WTC11 (cell line): ENCODE measurements around the gene BICC1. TPM values are rescaled to one million over a fixed set of nuclear protein-coding genes. Genes with fewer than 3 reads are reported as not detected.

Experiments used
- ATAC-seq: fragments of 200-7000 bp; cut with Tn5 transposase; 2 replicates; pipeline ENCODE4 v1.10.0; 2021; ENCODE audit warnings: mild to moderate bottlenecking, moderate library complexity
- CTCF ChIA-PET: fragments of 300-600 bp; sonication (Branson Sonifier 250); formaldehyde crosslinking; loops from one replicate; lab custom pipeline; 2021; ENCODE audit warnings: antibody characterized with exemption; lab: Charles Lee
- POLR2A ChIA-PET: fragments of 350-600 bp; sonication (Branson Sonifier 250); formaldehyde crosslinking; loops from one replicate; lab custom pipeline; 2021; ENCODE audit warnings: antibody characterized with exemption; lab: Charles Lee
- DNase-seq: peaks from one replicate; pipeline ENCODE4 v3.0.0; 2021; ENCODE audit warnings: low spot score
- H3K27ac Mint-ChIP-seq: 2 replicates; pipeline ENCODE4 v1.8.0; 2021; ENCODE audit warnings: mixed read lengths
- H3K27me3 Mint-ChIP-seq: 2 replicates; pipeline ENCODE4 v1.8.0; 2021; ENCODE audit warnings: low read depth, mild to moderate bottlenecking, moderate library complexity, mixed read lengths
- H3K36me3 Mint-ChIP-seq: 2 replicates; pipeline ENCODE4 v1.8.0; 2021; ENCODE audit warnings: mixed read lengths
- H3K4me1 Mint-ChIP-seq: 2 replicates; pipeline ENCODE4 v1.8.0; 2022; ENCODE audit warnings: mixed read lengths
- H3K4me3 Mint-ChIP-seq: 2 replicates; pipeline ENCODE4 v1.8.0; 2021; ENCODE audit warnings: mild to moderate bottlenecking, moderate library complexity, mixed read lengths
- H3K9me3 Mint-ChIP-seq: 2 replicates; pipeline ENCODE4 v1.8.0; 2021; ENCODE audit warnings: mixed read lengths
- CREM ChIP-seq: sonication (generic); formaldehyde crosslinking; IDR thresholded peaks from 2 replicates; pipeline ENCODE4 v1.8.1; 2022; ENCODE audit warnings: mild to moderate bottlenecking, missing genetic modification reagents, moderate library complexity
- E2F1 ChIP-seq: sonication (generic); formaldehyde crosslinking; IDR thresholded peaks from 2 replicates; pipeline ENCODE4 v1.8.0; 2022; ENCODE audit warnings: mild to moderate bottlenecking, missing genetic modification reagents
- EMX1 ChIP-seq: fragments of 250-450 bp; sonication (Bioruptor Pico); IDR thresholded peaks from 2 replicates; pipeline ENCODE4 v1.8.0; 2021; ENCODE audit warnings: mild to moderate bottlenecking
- ETV6 ChIP-seq: sonication (generic); formaldehyde crosslinking; IDR thresholded peaks from 2 replicates; pipeline ENCODE4 v1.8.1; 2022; ENCODE audit warnings: mild to moderate bottlenecking, missing genetic modification reagents
- FOXP4 ChIP-seq: sonication (generic); formaldehyde crosslinking; IDR thresholded peaks from 2 replicates; pipeline ENCODE4 v1.8.0; 2022; ENCODE audit warnings: mild to moderate bottlenecking, missing genetic modification reagents
- GABPB1 ChIP-seq: sonication (generic); formaldehyde crosslinking; IDR thresholded peaks from 2 replicates; pipeline ENCODE4 v1.8.1; 2023; ENCODE audit warnings: mild to moderate bottlenecking, missing genetic modification reagents
- GRHL2 ChIP-seq: fragments of 250-450 bp; sonication (Bioruptor Pico); IDR thresholded peaks from 2 replicates; pipeline ENCODE4 v1.8.0; 2022; ENCODE audit warnings: mild to moderate bottlenecking, moderate library complexity; ENCODE audit not compliant: insufficient replicate concordance, severe bottlenecking
- IRF2 ChIP-seq: sonication (generic); formaldehyde crosslinking; IDR thresholded peaks from 2 replicates; pipeline ENCODE4 v1.8.0; 2022; ENCODE audit warnings: low read depth, missing genetic modification reagents, borderline replicate concordance
- NFYB ChIP-seq: sonication (generic); formaldehyde crosslinking; conservative IDR thresholded peaks from 2 replicates; pipeline ENCODE4 v1.8.0; 2022; ENCODE audit warnings: low read depth, missing genetic modification reagents
- OVOL2 ChIP-seq: fragments of 250-450 bp; sonication (Bioruptor Pico); IDR thresholded peaks from 2 replicates; pipeline ENCODE4 v1.9.0; 2021; ENCODE audit warnings: mild to moderate bottlenecking, borderline replicate concordance
- RELA ChIP-seq: sonication (generic); formaldehyde crosslinking; IDR thresholded peaks from 2 replicates; pipeline ENCODE4 v1.8.1; 2022; ENCODE audit warnings: missing genetic modification reagents, mild to moderate bottlenecking, borderline replicate concordance
- SOX15 ChIP-seq: fragments of 250-450 bp; sonication (Bioruptor Pico); IDR thresholded peaks from 2 replicates; pipeline ENCODE4 v1.9.0; 2021; ENCODE audit warnings: mild to moderate bottlenecking
- STAT6 ChIP-seq: sonication (generic); formaldehyde crosslinking; conservative IDR thresholded peaks from 2 replicates; pipeline ENCODE4 v1.8.1; 2023; ENCODE audit warnings: mild to moderate bottlenecking, low read depth, missing genetic modification reagents, moderate library complexity
- TCF7 ChIP-seq: sonication (generic); formaldehyde crosslinking; IDR thresholded peaks from 2 replicates; pipeline ENCODE4 v1.8.0; 2022; ENCODE audit warnings: mild to moderate bottlenecking, low read depth, missing genetic modification reagents, moderate library complexity
- USF1 ChIP-seq: sonication (generic); formaldehyde crosslinking; IDR thresholded peaks from 2 replicates; pipeline ENCODE4 v1.8.0; 2022; ENCODE audit warnings: mild to moderate bottlenecking, missing genetic modification reagents
- USF2 ChIP-seq: sonication (generic); formaldehyde crosslinking; IDR thresholded peaks from 2 replicates; pipeline ENCODE4 v1.8.1; 2023; ENCODE audit warnings: mild to moderate bottlenecking, missing genetic modification reagents, moderate library complexity
- ZNF219 ChIP-seq: sonication (generic); formaldehyde crosslinking; IDR thresholded peaks from 2 replicates; pipeline ENCODE4 v1.8.0; 2023; ENCODE audit warnings: missing genetic modification reagents, mild to moderate bottlenecking, borderline replicate concordance
- total RNA-seq: library from RNA; stranded (reverse); gene quantifications from 3 replicates; pipeline ENCODE4 v1.2.3, GENCODE V29; 2021
- TF ChIP-seq, protein P1 (sequence below): sonication (generic); formaldehyde crosslinking; IDR thresholded peaks from 2 replicates; pipeline ENCODE4 v1.8.1; 2023; ENCODE audit warnings: mild to moderate bottlenecking, missing genetic modification reagents
- TF ChIP-seq, protein P2 (sequence below): fragments of 250-450 bp; sonication (Bioruptor Pico); IDR thresholded peaks from 2 replicates; pipeline ENCODE4 v1.8.0; 2021; ENCODE audit warnings: mild to moderate bottlenecking
- TF ChIP-seq, protein P3 (sequence below): sonication (generic); formaldehyde crosslinking; IDR thresholded peaks from 2 replicates; pipeline ENCODE4 v1.8.1; 2022; ENCODE audit warnings: mild to moderate bottlenecking, moderate library complexity, missing genetic modification reagents

BICC1 gene
- total RNA-seq, 1 experiment from 2014 or later = 0.61 TPM

DNA sequence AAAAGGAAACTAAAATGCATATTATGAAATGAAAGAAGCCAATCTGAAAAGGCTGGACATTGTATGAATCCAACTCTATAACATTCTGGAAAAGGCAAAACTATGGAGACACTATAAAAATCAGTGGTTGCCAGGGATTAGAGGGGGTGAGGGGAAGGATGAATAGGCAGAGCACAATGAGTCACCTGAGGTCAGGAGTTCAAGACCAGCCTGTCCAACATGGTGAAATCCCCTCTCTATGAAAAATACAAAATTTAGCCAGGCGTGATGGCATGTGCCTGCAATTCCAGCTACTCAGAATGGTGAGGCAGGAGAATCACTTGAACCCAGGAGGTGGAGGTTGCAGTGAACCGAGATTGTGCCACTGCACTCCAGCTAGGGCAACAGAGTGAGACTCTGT lies 338.9 kb downstream of the BICC1 start:
- Mint-ChIP-seq H3K36me3 (no peaks in the 10 kb centered on the region), H3K4me3 (no peak overlapping the region), H3K4me1 (peaks cover 3% of the 10 kb centered on the region), H3K27ac (no peak overlapping the region), H3K27me3 (no peaks in the 10 kb centered on the region), H3K9me3 (peaks cover 5% of the 10 kb centered on the region; the same call in 1 of the 2 replicates)
- ChIA-PET POLR2A (no interaction called here), CTCF (no interaction called here)
- DNase-seq (no peak), ATAC-seq (no peak)
- TF ChIP-seq USF1 (CRISPR knock-in tag) (no peak), CREM (CRISPR knock-in tag) (no peak), NFYB (CRISPR knock-in tag) (no peak), TCF7 (CRISPR knock-in tag) (no peak), OVOL2 (no peak), FOXP4 (CRISPR knock-in tag) (no peak), E2F1 (CRISPR knock-in tag) (no peak), GRHL2 (CRISPR knock-in tag) (no peak), EMX1 (CRISPR knock-in tag) (no peak), IRF2 (no peak), RELA (CRISPR knock-in tag) (no peak), GABPB1 (CRISPR knock-in tag) (no peak)
- TF ChIP-seq, protein P1, sequence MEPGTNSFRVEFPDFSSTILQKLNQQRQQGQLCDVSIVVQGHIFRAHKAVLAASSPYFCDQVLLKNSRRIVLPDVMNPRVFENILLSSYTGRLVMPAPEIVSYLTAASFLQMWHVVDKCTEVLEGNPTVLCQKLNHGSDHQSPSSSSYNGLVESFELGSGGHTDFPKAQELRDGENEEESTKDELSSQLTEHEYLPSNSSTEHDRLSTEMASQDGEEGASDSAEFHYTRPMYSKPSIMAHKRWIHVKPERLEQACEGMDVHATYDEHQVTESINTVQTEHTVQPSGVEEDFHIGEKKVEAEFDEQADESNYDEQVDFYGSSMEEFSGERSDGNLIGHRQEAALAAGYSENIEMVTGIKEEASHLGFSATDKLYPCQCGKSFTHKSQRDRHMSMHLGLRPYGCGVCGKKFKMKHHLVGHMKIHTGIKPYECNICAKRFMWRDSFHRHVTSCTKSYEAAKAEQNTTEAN (CRISPR knock-in tag) = no peak
- TF ChIP-seq, protein P2, sequence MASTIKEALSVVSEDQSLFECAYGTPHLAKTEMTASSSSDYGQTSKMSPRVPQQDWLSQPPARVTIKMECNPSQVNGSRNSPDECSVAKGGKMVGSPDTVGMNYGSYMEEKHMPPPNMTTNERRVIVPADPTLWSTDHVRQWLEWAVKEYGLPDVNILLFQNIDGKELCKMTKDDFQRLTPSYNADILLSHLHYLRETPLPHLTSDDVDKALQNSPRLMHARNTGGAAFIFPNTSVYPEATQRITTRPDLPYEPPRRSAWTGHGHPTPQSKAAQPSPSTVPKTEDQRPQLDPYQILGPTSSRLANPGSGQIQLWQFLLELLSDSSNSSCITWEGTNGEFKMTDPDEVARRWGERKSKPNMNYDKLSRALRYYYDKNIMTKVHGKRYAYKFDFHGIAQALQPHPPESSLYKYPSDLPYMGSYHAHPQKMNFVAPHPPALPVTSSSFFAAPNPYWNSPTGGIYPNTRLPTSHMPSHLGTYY (CRISPR knock-in tag) = no peak

GRCh38 chr10:58853668-58854067 lies 341.0 kb downstream of the BICC1 start:
- peaks cover 7% of the 10 kb centered on the region for H3K36me3 Mint-ChIP-seq
- DNase-seq = no peak
- POLR2A ChIA-PET = no interaction called here
- TF ChIP-seq STAT6 (no peak), ETV6 (no peak), FOXP4 (CRISPR knock-in tag) (no peak), GRHL2 (CRISPR knock-in tag) (no peak), ZNF219 (CRISPR knock-in tag) (no peak), SOX15 (CRISPR knock-in tag) (no peak), USF2 (CRISPR knock-in tag) (no peak)
- TF ChIP-seq, protein P3, sequence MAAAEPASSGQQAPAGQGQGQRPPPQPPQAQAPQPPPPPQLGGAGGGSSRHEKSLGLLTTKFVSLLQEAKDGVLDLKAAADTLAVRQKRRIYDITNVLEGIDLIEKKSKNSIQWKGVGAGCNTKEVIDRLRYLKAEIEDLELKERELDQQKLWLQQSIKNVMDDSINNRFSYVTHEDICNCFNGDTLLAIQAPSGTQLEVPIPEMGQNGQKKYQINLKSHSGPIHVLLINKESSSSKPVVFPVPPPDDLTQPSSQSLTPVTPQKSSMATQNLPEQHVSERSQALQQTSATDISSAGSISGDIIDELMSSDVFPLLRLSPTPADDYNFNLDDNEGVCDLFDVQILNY (CRISPR knock-in tag) = no peak
- TF ChIP-seq, all 79 proteins: peak for 0
- H3K9me3 Mint-ChIP-seq = peaks cover 9% of the 10 kb centered on the region
- no peak for ATAC-seq
- H3K27ac Mint-ChIP-seq = no peak overlapping the region
- H3K4me3 Mint-ChIP-seq = no peak overlapping the region
- CTCF ChIA-PET = no interaction called here
- peaks cover 2% of the 10 kb centered on the region; the same call in 1 of the 2 replicates for H3K27me3 Mint-ChIP-seq
- H3K4me1 Mint-ChIP-seq = peaks cover 9% of the 10 kb centered on the region
